ENCODE data around the gene NLRP6.
"Not testable (repeated sequence)": the region's sequence is repeated elsewhere in the genome, so short reads cannot be mapped to it uniquely, and the experiment has no call there.

The NLRP6 gene

DNA sequence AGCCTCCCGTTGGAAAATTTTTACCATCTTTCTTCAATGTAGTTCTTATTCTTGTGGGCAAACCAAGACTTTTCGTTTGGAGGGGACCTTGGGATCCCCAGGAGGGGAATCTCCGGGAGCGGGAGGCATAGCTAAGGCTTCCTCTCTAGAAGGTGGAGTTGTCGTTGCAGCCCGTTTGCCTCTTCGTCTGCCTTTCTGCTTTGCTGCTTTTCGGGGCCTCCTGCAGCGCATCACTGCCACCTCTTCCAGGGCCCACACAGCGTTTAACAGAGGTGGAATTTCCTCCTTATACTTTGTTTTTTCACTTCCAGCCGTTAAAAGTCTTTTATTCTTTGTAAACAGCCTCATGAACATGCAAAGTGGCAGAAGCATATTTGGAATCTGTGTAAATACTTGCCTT lies 45.9 kb downstream of the NLRP6 start:
- Histone ChIP-seq H3K79me2 (peaks cover 2% of the 10 kb centered on the region), H3K9me3 (ENCODE audit: control insufficient read depth, low read length) (no peaks in the 10 kb centered on the region), H3K4me1 (no peaks in the 10 kb centered on the region), H3K9ac (no peak overlapping the region), H3K36me3 (ENCODE audit: control insufficient read depth, insufficient read depth, low read length) (no peaks in the 10 kb centered on the region), H3K4me2 (ENCODE audit: low read length) (no peak overlapping the region), H3K4me3 (ENCODE audit: low read depth, low read length) (no peak overlapping the region), H2AFZ (no peak overlapping the region), H3K27me3 (ENCODE audit: control insufficient read depth, insufficient read depth, low read length) (no peaks in the 10 kb centered on the region), H3K27ac (no peak overlapping the region)
- TF ChIP-seq, protein P1, sequence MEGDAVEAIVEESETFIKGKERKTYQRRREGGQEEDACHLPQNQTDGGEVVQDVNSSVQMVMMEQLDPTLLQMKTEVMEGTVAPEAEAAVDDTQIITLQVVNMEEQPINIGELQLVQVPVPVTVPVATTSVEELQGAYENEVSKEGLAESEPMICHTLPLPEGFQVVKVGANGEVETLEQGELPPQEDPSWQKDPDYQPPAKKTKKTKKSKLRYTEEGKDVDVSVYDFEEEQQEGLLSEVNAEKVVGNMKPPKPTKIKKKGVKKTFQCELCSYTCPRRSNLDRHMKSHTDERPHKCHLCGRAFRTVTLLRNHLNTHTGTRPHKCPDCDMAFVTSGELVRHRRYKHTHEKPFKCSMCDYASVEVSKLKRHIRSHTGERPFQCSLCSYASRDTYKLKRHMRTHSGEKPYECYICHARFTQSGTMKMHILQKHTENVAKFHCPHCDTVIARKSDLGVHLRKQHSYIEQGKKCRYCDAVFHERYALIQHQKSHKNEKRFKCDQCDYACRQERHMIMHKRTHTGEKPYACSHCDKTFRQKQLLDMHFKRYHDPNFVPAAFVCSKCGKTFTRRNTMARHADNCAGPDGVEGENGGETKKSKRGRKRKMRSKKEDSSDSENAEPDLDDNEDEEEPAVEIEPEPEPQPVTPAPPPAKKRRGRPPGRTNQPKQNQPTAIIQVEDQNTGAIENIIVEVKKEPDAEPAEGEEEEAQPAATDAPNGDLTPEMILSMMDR (IDR thresholded peaks at IDR 0.05) = no peak

DNA sequence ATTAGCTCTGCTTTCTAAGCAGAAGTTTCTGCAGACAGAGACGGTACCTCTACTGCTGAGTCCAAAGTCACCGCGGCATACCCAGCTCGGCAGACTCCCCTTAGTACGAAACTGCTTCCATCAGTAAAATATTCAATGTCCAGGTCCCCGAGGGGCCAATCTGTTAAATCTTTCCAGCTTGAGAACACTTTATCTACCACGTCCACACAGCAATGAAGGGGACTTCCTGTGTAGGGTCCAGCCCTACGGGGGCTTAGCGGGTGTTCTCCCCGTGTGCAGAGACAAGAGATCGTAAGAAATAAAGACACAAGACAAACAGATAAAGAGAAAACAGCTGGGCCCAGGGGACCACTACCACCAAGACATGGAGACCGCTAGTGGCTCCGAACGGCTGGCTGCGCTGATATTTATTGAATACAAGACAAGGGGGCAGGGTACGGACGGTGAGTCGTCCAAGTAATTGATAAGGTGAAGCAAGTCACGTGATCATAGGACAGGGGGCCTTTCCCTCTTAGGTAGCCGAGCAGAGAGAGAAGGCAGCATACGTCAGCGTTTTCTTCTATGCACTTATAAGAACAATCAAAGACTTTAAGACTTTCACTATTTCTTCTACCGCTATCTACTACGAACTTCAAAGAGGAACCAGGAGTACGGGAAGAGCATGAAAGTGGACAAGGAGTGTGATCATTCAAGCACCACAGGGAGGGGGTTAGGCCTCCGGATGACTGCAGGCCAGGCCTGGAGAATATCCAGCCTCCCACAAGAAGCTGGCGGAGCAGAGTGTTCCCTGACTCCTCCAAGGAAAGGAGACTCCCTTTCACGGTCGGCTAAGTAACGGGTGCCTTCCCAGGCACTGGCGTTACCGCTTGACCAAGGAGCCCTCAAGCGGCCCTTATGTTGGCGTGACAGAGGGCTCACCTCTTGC lies 46.6 kb downstream of the NLRP6 start:
- H3K4me3 ChIP-seq (ENCODE audit: low read depth, low read length); H2AFZ ChIP-seq; H3K4me2 ChIP-seq (ENCODE audit: low read length); H3K9ac ChIP-seq; H3K36me3 ChIP-seq (ENCODE audit: control insufficient read depth, insufficient read depth, low read length); H3K9me3 ChIP-seq (ENCODE audit: control insufficient read depth, low read length); H3K27me3 ChIP-seq (ENCODE audit: control insufficient read depth, insufficient read depth, low read length); H3K79me2 ChIP-seq; H3K4me1 ChIP-seq: not testable (repeated sequence)
- peak overlapping the region; percentile 5 for H3K27ac ChIP-seq

DNA sequence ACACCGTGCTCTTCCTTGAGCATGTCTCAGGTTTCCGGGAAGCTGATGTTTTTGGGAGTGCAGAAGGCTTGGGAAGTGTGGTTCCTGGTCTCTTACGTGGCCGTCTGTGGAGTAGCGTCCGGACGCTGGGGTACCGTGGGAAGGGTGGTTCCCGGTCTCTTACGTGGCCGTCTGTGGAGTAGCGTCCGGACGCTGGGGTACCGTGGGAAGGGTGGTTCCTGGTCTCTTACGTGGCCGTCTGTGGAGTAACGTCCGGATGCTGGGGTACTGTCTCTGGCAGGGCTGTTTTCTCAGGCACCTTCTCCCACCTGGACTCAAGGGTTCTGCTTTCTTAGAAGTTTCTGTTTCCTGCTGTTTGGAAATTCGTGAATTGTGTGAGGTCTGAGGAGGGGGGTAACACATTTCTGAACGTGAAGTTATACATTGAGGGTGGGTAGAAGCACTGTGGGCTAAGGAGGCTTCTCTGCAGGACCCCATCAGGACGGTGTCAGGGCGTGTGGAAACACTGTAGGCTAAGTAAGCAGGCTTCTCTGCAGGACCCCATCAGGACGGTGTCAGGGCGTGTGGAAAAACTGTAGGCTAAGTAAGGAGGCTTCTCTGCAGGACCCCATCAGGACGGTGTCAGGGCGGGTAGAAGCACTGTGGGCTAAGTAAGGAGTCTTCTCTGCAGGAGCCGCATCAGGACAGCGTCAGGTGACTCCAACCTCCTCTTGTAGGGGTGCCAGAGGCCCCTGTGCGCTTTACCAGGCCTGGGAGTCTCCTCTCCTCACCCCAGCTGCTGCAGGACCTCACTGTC lies 47.8 kb downstream of the NLRP6 start:
- H3K4me2 ChIP-seq (ENCODE audit: low read length) = no peak overlapping the region
- H3K9ac ChIP-seq = no peak overlapping the region
- H2AFZ ChIP-seq = no peak overlapping the region
- H3K9me3 ChIP-seq (ENCODE audit: control insufficient read depth, low read length) = no peaks in the 10 kb centered on the region
- no peaks in the 10 kb centered on the region for H3K27me3 ChIP-seq (ENCODE audit: control insufficient read depth, insufficient read depth, low read length)
- no peaks in the 10 kb centered on the region for H3K4me1 ChIP-seq
- H3K36me3 ChIP-seq (ENCODE audit: control insufficient read depth, insufficient read depth, low read length) = no peaks in the 10 kb centered on the region
- H3K27ac ChIP-seq = peak overlapping the region; percentile 83
- no peak overlapping the region for H3K4me3 ChIP-seq (ENCODE audit: low read depth, low read length)
- TF ChIP-seq, protein P1 (IDR thresholded peaks at IDR 0.05) = no peak
- no peaks in the 10 kb centered on the region for H3K79me2 ChIP-seq

DNA sequence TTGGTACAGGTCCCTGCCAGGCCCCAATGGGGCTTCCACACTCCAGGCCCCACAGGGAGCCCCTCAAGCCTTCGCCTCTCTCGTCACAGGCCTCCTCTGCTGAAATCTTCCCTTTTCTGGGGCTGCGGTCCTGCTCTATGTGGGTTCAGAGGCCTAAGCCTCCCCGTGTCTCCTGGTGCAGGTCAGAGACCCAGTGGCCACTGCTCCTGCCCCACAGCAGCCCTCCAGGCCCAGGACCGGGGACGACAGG lies 48.3 kb downstream of the NLRP6 start:
- Histone ChIP-seq H3K79me2 (no peaks in the 10 kb centered on the region), H3K9me3 (ENCODE audit: control insufficient read depth, low read length) (no peaks in the 10 kb centered on the region), H3K9ac (no peak overlapping the region), H3K27ac (peak overlapping the region; percentile 83), H3K36me3 (ENCODE audit: control insufficient read depth, insufficient read depth, low read length) (no peaks in the 10 kb centered on the region), H3K27me3 (ENCODE audit: control insufficient read depth, insufficient read depth, low read length) (no peaks in the 10 kb centered on the region), H3K4me3 (ENCODE audit: low read depth, low read length) (no peak overlapping the region), H3K4me1 (no peaks in the 10 kb centered on the region), H3K4me2 (ENCODE audit: low read length) (no peak overlapping the region), H2AFZ (no peak overlapping the region)
- TF ChIP-seq, protein P1 (IDR thresholded peaks at IDR 0.05) = no peak

DNA sequence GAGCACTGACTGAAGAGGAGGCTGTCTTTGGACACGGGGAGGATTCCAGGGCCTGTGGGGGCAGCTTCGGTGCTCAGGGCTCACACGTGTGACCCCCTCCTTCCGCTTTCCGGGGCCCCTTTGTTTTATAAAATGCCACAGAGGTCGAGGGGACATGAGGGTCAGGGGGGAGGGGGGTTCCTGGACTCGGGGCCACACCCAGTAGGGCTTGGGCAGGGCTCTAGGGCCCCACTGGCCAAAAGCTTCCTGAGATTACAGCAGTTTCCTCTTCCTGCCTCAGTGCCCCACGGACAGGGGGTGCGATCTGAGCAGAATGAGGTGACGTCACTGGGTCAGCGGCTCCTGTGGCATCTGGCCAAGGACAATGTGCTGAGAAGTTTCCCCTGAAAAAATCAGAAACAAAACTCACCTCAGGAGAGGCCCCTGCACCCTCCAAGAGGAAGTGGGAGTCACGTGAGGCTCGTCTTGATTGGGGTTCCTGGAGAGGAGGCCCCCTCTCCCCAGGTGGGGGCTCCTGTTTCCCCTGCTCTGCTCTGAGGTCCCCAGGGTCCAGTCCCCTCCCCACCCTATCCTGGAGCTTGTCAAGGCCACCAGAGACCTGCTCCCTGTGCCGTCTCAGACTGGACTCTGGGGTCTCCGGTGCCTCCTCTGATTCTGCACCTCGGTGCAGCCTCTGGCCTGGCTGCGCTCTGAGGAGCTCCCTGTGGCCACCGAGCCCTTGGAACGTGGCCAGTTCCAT lies 48.8 kb downstream of the NLRP6 start:
- Histone ChIP-seq H3K4me1 (no peaks in the 10 kb centered on the region), H2AFZ (peak overlapping the region; percentile 50), H3K27ac (peak overlapping the region; percentile 83), H3K79me2 (no peaks in the 10 kb centered on the region), H3K36me3 (ENCODE audit: control insufficient read depth, insufficient read depth, low read length) (no peaks in the 10 kb centered on the region), H3K4me2 (ENCODE audit: low read length) (peak overlapping the region; percentile 51), H3K4me3 (ENCODE audit: low read depth, low read length) (no peak overlapping the region), H3K27me3 (ENCODE audit: control insufficient read depth, insufficient read depth, low read length) (no peaks in the 10 kb centered on the region), H3K9me3 (ENCODE audit: control insufficient read depth, low read length) (no peaks in the 10 kb centered on the region), H3K9ac (no peak overlapping the region)
- TF ChIP-seq, protein P1 (IDR thresholded peaks at IDR 0.05) = no peak

All from parathyroid adenoma (tissue), 2 donors.